Fibroblast of the aortic adventitia (primary cell): ENCODE measurements around the gene FOXK1. TPM values are rescaled to one million over a fixed set of nuclear protein-coding genes. Genes with fewer than 3 reads are reported as not detected.
"Not testable (repeated sequence)": the region's sequence is repeated elsewhere in the genome, so short reads cannot be mapped to it uniquely, and the experiment has no call there.

Source experiments
- DNase-seq: peaks from one replicate; pipeline ENCODE4 v3.0.0-alpha.2; 2010; ENCODE audit warnings: low read depth
- H3K4me3 ChIP-seq: 2 replicates; pipeline ENCODE4 v1.5.1; 2011; ENCODE audit warnings: low read depth, mild to moderate bottlenecking, control low read depth, low read length, moderate library complexity
- total RNA-seq: library from RNA; depleted of rRNA; stranded (reverse); fragments of >200 nt; gene quantifications from 2 replicates; pipeline ENCODE4 v1.2.3, GENCODE V29; 2012; ENCODE audit warnings: low replicate concordance
- TF ChIP-seq, protein P1 (sequence below): IDR thresholded peaks from 2 replicates; pipeline ENCODE4 v1.5.1; 2011; ENCODE audit warnings: mild to moderate bottlenecking, low read length, control low read depth, inconsistent platforms; ENCODE audit not compliant: insufficient read depth

The FOXK1 gene
- total RNA-seq, 1 donor = 27.8 TPM

DNA sequence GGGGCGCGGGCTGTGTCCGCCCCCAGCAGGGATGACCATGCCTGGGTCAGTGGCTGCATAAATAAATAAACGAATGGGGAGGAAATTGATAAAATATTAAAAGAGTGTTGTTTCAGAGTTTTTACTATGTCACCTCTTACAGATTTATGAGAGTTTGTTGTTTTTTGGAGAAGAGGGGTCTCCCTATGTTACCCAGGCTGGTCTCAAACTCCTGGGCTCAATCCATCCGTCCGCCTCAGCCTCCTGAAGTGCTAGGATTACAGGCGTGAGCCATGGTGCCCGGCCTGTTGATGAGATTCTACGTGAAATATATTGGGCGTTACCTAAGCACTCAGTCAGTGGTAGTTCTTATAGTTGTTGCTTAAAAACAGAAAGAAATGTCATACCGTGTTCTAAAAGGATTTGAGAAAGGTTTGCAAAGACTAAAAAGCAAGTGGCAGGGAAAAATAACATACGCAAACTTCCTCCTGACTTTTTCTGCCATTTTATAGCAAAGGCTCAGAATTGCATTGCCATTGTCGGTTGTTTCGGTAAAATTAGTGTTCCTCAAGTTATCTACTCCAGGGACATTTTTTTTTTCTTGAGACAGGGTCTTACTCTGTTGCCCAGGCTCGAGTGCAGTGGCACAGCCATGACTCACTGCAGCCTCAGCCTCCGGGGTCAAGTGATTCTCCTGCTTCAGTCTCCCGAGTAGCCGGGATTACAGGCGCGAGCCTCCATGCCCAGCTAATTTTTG, 39.5 kb upstream of the FOXK1 start:
- TF ChIP-seq, protein P1, sequence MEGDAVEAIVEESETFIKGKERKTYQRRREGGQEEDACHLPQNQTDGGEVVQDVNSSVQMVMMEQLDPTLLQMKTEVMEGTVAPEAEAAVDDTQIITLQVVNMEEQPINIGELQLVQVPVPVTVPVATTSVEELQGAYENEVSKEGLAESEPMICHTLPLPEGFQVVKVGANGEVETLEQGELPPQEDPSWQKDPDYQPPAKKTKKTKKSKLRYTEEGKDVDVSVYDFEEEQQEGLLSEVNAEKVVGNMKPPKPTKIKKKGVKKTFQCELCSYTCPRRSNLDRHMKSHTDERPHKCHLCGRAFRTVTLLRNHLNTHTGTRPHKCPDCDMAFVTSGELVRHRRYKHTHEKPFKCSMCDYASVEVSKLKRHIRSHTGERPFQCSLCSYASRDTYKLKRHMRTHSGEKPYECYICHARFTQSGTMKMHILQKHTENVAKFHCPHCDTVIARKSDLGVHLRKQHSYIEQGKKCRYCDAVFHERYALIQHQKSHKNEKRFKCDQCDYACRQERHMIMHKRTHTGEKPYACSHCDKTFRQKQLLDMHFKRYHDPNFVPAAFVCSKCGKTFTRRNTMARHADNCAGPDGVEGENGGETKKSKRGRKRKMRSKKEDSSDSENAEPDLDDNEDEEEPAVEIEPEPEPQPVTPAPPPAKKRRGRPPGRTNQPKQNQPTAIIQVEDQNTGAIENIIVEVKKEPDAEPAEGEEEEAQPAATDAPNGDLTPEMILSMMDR = no peak
- DNase-seq = peak; percentile 28
- peak overlapping the region; percentile 79 for H3K4me3 ChIP-seq

DNA sequence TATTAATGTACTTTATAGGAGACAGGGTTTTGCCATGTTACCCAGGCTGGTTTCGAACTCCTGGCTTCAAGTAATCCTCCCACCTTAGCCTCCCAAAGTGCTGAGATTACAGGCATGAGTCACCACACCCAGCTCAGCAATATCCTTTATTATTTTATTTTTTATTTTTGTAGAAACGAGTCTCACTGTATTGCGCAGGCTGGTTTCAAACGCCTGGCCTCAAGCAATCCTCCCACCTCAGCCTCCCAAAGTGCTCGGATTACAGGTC, 39.0 kb upstream of the FOXK1 start:
- H3K4me3 ChIP-seq, DNase-seq: not testable (repeated sequence)

GRCh38 chr7:4645246-4645645, 36.8 kb upstream of the FOXK1 start:
- peak; percentile 69 for DNase-seq
- TF ChIP-seq, protein P1 = no peak
- no peak overlapping the region for H3K4me3 ChIP-seq

- TF ChIP-seq, protein P1 = no peak
- no peak for DNase-seq
- no peak overlapping the region for H3K4me3 ChIP-seq
Measured at GRCh38 chr7:4648111-4648510, 34.0 kb upstream of the FOXK1 start.

DNA sequence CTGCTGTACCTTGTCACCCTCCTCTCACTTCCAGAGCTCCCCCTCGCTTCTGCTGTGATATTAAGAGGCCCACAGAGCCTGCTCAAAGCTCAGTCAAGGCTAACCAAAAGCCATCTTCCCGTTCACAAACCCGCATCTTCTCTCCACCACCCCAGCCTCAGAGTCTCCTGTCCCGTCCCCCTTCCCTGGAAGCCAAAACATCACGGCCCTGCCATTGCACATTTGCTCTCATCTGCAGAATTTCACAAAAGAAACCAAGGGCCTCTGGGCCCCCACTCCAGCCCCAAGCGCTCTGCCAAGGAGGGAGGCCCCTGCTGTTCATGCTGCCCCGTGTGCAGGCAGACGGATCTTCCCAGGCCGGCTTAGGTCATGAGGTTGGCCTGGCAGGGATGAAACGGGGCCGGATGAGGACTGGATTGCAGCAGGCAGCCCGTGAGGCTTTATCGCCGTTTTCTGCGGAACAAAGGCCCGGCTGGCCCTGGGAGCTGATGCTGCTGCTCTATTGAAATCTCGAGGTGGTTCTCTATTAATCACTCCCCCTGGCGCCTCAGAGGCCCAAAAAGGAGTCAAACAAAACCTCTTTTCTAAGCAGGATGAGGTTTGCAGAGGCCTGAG, 31.6 kb upstream of the FOXK1 start:
- DNase-seq = peak; percentile 72
- no peak overlapping the region for H3K4me3 ChIP-seq
- TF ChIP-seq, protein P1 = no peak

- no peak for DNase-seq
- no peak overlapping the region for H3K4me3 ChIP-seq
- TF ChIP-seq, protein P1 = no peak
Measured at GRCh38 chr7:4653771-4654170, 28.3 kb upstream of the FOXK1 start.

GRCh38 chr7:4655311-4655710, 26.8 kb upstream of the FOXK1 start:
- DNase-seq = no peak
- TF ChIP-seq, protein P1 = no peak
- H3K4me3 ChIP-seq = no peak overlapping the region
